ENCODE measurements around the gene PPIF.
"Not testable (repeated sequence)": the region's sequence is repeated elsewhere in the genome, so short reads cannot be mapped to it uniquely, and the experiment has no call there.

PPIF gene

DNA sequence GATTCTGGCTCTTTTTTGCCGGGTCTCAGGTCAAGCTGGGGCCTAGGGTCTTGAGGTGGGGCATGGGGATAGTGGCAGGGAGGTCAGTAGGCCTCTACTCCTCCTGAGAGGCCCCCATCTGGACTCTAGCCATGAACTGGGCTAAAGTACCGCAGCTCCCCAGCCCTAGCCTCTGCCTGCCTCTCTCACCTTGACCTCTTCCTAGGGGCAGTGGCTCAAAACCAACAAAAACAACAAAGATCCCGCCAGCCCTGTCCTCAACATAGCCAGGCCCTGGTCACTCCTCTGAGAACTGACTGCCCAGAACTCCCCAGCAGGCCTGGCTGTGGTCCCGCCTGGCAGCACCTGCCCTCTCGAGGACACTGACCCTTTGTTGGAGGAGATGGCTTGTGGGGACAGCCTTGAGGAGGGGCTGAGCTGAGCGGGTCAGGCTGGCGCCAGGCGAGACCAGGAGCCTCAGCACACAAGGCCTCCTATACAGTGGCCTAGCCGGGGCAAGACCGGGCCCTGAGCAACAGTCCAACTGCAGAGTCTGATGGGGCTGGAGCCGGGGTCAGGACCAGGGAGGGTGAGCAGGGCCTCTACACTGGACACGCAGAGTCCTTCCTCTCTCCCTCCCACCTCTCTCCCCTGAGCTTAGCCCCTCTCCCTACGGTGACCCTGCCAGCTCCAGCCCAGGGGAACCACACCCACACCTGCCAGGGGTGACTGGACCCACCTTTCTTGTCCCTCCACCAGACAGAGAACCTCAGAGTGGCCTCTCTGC, 11.6 kb upstream of the PPIF start:
- peak overlapping the region; percentile 69 to 77 for H3K27ac Mint-ChIP-seq
- no peak overlapping the region for H3K4me3 Mint-ChIP-seq
- peaks cover 0 to 7% of the 10 kb centered on the region in 2 donors for H3K9me3 Mint-ChIP-seq
- H3K4me1 Mint-ChIP-seq: peaks cover 48% of the 10 kb centered on the region
- DNase-seq (no peak), ATAC-seq (no peak)
- no peaks in the 10 kb centered on the region for H3K27me3 Mint-ChIP-seq

GRCh38 chr10:79336276-79336675, 11.0 kb upstream of the PPIF start:
- no peak for DNase-seq
- ATAC-seq: no peak
- H3K9me3 Mint-ChIP-seq: peaks cover 0 to 7% of the 10 kb centered on the region in 2 donors
- peaks cover 45% of the 10 kb centered on the region for H3K4me1 Mint-ChIP-seq
- no peaks in the 10 kb centered on the region for H3K27me3 Mint-ChIP-seq
- no peak overlapping the region for H3K4me3 Mint-ChIP-seq
- H3K27ac Mint-ChIP-seq: no peak overlapping the region

DNA sequence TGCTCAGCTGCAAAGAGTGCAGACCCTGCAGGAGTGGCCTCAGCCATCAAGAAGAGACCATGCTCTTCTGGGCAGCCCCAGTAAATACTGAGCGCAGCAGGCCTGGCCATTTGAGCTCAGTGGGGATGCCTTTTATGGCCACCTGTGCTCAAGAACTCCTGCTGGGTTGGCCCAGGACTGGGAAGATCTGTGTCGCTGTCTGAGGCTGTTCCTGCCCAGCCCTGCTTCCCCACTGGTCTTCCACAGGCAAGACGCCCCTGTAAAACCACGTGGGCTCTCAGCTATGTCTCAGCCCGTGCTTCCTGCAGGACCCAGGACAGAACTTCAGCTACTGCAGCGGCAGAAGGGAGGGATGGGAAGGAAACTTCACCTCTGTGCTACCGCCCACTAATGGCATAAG, 10.5 kb upstream of the PPIF start:
- ATAC-seq (no peak), DNase-seq (no peak)
- no peak overlapping the region for H3K4me3 Mint-ChIP-seq
- no peak overlapping the region for H3K27ac Mint-ChIP-seq
- peaks cover 0 to 7% of the 10 kb centered on the region in 2 donors for H3K9me3 Mint-ChIP-seq
- no peaks in the 10 kb centered on the region for H3K27me3 Mint-ChIP-seq
- peaks cover 41% of the 10 kb centered on the region for H3K4me1 Mint-ChIP-seq

DNA sequence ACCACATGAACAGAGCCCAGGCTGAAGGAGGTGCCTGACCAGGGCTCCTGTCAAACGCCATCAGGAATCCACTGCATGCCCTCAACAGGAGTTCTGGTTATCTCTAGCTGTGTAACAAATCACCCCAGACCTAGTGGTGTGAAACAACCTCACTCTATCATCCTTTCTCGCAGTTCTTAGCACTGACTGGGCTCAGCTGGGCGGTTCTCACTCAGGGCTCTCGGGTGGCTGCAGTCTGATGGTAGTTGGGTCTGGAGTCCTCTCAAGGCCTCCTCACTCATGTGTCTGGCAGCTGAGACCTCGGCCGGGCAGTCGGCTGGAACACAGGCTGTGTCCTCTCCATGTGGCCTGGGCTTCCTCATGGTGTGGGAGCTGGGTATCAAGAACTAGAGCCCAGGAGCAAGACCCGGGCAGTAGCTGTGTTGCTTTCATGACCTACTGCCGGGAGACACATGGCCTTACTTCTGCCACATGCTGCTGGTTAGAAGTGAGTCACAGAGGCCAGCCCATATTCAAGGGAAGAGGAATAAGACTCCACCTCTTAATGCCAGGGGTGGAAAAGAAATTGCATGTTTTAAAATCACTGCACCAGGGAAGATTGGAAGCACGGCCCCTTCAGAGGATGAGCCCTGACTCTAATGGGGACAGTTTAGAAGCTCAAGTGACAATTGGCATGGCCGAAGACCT, 9.3 kb upstream of the PPIF start:
- ATAC-seq, H3K4me3 Mint-ChIP-seq, DNase-seq, H3K27me3 Mint-ChIP-seq, H3K9me3 Mint-ChIP-seq, H3K27ac Mint-ChIP-seq: not testable (repeated sequence)
- H3K4me1 Mint-ChIP-seq: peaks cover 36% of the 10 kb centered on the region

DNA sequence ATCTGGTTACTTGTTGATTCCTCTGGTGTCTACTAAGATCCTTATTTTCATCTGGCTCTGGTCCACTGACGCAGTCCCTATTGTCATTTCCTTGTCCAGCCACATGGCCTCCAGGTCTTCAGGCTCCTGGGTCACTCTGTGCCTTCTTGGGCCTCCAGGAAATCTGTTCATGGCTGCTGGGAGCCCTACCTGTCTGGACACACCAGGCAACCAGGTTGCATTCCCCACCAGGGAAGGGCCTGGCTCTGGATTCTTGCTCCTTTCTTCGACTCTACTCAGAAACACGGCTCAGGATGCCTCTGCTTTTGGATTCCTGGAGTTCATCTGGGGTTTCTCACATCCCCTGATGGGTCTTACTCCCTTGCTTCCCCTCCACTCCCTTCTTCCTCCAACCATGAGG, 8.0 kb upstream of the PPIF start:
- no peaks in the 10 kb centered on the region for H3K27me3 Mint-ChIP-seq
- DNase-seq: no peak
- ATAC-seq: no peak
- peaks cover 33% of the 10 kb centered on the region for H3K4me1 Mint-ChIP-seq
- peaks cover 0 to 7% of the 10 kb centered on the region in 2 donors for H3K9me3 Mint-ChIP-seq
- H3K27ac Mint-ChIP-seq: no peak overlapping the region
- H3K4me3 Mint-ChIP-seq: no peak overlapping the region

GRCh38 chr10:79340646-79341244, 6.5 kb upstream of the PPIF start:
- DNase-seq (no peak), ATAC-seq (no peak)
- peaks cover 27% of the 10 kb centered on the region for H3K4me1 Mint-ChIP-seq
- H3K27ac Mint-ChIP-seq: peak overlapping the region in 1 of 2 donors; percentile 50
- no peaks in the 10 kb centered on the region for H3K27me3 Mint-ChIP-seq
- H3K4me3 Mint-ChIP-seq: no peak overlapping the region
- H3K9me3 Mint-ChIP-seq: peaks cover 0 to 7% of the 10 kb centered on the region in 2 donors

GRCh38 chr10:79342295-79342761, 4.9 kb upstream of the PPIF start:
- Mint-ChIP-seq H3K4me1 (peaks cover 27% of the 10 kb centered on the region), H3K4me3 (no peak overlapping the region), H3K27me3 (no peaks in the 10 kb centered on the region), H3K27ac (no peak overlapping the region), H3K9me3 (peaks cover 0 to 2% of the 10 kb centered on the region in 2 donors)
- DNase-seq (no peak), ATAC-seq (no peak)

- no peak for ATAC-seq
- peak in 1 of 2 donors; percentile 6 for DNase-seq
- no peaks in the 10 kb centered on the region for H3K27me3 Mint-ChIP-seq
- H3K4me3 Mint-ChIP-seq: no peak overlapping the region
- no peak overlapping the region for H3K27ac Mint-ChIP-seq
- peaks cover 27% of the 10 kb centered on the region for H3K4me1 Mint-ChIP-seq
- no peaks in the 10 kb centered on the region for H3K9me3 Mint-ChIP-seq
Measured at GRCh38 chr10:79342811-79343561, 4.3 kb upstream of the PPIF start.

GRCh38 chr10:79344502-79345195, 2.6 kb upstream of the PPIF start:
- no peaks in the 10 kb centered on the region for H3K27me3 Mint-ChIP-seq
- no peaks in the 10 kb centered on the region for H3K9me3 Mint-ChIP-seq
- peak overlapping the region in 1 of 2 donors; percentile 27 for H3K27ac Mint-ChIP-seq
- no peak for DNase-seq
- no peak overlapping the region for H3K4me3 Mint-ChIP-seq
- peaks cover 44% of the 10 kb centered on the region for H3K4me1 Mint-ChIP-seq
- no peak for ATAC-seq

GRCh38 chr10:79345241-79346011, 1.8 kb upstream of the PPIF start:
- ATAC-seq (no peak), DNase-seq (no peak)
- no peaks in the 10 kb centered on the region for H3K9me3 Mint-ChIP-seq
- H3K4me1 Mint-ChIP-seq: peaks cover 51% of the 10 kb centered on the region
- peak overlapping the region in 1 of 2 donors; percentile 27 for H3K27ac Mint-ChIP-seq
- no peaks in the 10 kb centered on the region for H3K27me3 Mint-ChIP-seq
- H3K4me3 Mint-ChIP-seq: no peak overlapping the region

- Mint-ChIP-seq H3K4me3 (no peak overlapping the region), H3K27me3 (no peaks in the 10 kb centered on the region), H3K9me3 (no peaks in the 10 kb centered on the region), H3K4me1 (peaks cover 52% of the 10 kb centered on the region), H3K27ac (no peak overlapping the region)
- DNase-seq (no peak), ATAC-seq (no peak)
Measured at GRCh38 chr10:79346012-79346340, 1.3 kb upstream of the PPIF start.

GRCh38 chr10:79346388-79347225, 662 bp upstream of the PPIF start:
- H3K27me3 Mint-ChIP-seq: no peaks in the 10 kb centered on the region
- no peak for ATAC-seq
- DNase-seq: no peak
- no peaks in the 10 kb centered on the region for H3K9me3 Mint-ChIP-seq
- peaks cover 57% of the 10 kb centered on the region for H3K4me1 Mint-ChIP-seq
- peak overlapping the region; percentile 63 to 72 for H3K27ac Mint-ChIP-seq
- H3K4me3 Mint-ChIP-seq: peak overlapping the region; percentile 92 to 94

DNA sequence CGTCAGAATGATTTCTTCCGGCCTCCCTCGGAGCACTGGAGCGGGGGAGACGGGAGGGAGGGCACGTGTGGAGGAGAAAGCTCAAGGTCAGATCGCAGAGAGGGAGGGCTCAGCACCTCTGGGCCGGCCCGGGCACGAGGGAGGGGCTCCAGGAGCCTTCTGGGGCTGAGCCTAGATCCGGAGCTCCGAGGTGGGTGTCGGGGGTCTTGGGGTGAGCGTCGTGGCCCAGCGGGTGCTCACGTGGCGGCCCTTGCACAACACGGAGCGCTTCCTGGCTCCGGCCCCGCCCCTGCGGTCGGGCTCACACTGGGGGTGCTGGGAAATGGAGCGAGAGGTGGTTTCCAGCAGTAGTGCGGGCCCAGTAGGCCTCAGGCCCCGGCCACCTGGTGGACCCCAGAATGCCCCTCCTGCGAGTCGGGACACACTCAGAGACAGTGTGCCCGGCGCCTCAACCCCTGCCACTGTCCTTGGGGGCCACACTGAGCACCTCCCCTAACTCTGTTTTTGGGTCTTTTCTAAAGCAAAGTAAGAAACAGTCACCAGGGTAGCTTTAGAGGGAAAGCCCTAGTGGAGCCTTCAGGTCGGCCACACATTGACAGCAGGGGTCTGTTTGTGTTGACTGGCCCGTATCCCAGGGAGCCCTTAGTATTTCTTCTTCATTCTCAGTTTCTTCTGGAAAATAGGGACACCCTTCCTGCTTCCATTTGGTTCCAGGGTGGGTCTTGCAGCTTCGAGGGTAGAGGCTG, 798 bp downstream of the PPIF start:
- H3K27ac Mint-ChIP-seq: peak overlapping the region; percentile 97
- no peaks in the 10 kb centered on the region for H3K27me3 Mint-ChIP-seq
- peaks cover 70% of the 10 kb centered on the region for H3K4me1 Mint-ChIP-seq
- no peaks in the 10 kb centered on the region for H3K9me3 Mint-ChIP-seq
- peak; percentile 82 for ATAC-seq
- H3K4me3 Mint-ChIP-seq: peak overlapping the region; percentile 92 to 94
- DNase-seq: peak; percentile 68 to 86
